Activated T-cell treated with anti-CD3 and anti-CD28 coated beads for 24 hours (primary cell): ENCODE results near the gene KCNQ1OT1.

ENCODE experiments used
- DNase-seq: peaks from one replicate; pipeline ENCODE4 v3.0.0-alpha.2; 2020; ENCODE audit warnings: low read depth

Gene KCNQ1OT1

DNA sequence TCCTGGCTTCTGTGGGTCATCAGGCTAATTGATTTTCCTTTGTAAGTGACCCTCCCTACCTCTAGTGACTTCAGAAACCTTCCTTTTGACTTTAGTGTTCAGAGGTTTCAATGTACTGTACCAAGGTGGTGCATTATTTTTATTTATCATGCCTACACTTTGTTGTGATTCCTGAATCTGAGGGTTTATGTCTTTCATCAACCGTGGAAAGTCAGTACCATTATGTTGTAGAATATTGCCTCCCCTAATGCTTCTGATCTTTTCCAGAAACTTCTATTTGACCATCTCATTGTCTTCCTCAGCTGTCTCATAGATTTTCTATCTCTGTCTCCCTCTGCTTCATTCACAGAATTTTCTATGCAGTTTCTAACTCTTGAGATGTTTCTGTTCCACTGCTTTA lies 105.5 kb downstream of the KCNQ1OT1 start:
- DNase-seq, result no peak

DNA sequence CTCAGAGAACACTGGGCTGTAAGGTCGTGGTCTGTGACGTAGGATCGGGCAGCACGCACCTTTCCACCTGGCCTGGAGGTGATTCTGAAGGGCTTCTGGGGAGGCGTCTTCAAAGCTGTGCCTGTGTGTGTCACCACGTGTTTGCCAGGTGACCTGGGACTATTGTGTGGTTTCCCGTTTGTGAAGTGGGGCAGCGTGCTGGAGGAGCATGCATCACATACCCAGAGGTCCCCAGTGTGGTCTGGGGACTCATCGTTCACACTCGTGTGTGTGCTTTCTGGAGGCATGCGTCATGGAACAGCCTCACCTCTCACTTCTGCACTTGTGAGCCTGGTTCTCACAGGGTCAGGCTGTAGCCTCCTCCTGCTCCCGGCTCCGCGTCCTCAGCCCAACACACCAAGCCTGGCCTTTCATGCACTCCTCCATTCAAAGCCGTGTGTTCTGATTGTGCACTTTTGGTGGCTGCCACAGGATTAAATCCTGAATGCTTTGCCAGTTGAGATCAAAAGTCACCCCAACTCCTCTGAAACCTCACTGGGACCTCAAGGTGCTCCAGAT lies 106.3 kb downstream of the KCNQ1OT1 start:
- DNase-seq, result no peak

DNA sequence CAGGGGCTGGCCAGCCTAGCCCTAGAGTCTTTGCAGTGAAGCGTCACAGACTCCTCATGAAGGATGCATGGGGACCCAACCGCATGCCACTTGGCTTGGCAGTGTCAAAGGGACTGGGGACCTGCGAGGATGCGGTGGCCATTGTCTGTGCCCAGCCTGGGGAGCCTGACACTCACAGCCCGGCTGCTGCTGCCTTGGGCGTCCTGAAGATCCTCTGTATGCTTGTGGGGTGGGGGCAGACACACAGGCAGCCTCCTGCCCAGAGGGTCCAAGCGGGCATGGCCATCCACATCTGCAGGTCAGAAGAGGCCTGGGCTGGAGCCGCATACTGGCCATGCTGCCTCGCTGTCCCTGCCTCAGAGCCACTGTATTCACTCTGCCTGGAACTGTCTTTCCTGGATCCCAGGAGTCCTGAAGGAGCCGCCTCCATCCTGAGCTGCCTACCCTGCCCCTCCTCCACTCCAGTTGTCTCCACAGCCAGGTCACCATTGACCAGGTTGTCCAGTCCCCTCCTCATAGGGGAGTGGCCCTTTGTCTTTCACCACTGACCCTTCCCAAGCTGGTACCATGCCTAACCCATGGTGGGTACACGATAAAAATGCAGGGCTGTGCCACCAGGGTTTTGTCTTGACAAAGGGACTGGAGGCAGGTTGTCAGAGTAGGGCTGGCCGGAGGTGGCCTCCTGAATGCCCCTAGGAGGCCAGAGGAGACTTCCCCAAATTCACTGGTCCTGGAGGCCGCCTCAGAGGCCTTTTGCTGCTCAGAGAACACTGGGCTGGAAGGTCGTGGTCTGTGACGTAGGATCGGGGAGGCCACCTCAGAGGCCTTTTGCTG lies 107.0 kb downstream of the KCNQ1OT1 start:
- no peak for DNase-seq

DNA sequence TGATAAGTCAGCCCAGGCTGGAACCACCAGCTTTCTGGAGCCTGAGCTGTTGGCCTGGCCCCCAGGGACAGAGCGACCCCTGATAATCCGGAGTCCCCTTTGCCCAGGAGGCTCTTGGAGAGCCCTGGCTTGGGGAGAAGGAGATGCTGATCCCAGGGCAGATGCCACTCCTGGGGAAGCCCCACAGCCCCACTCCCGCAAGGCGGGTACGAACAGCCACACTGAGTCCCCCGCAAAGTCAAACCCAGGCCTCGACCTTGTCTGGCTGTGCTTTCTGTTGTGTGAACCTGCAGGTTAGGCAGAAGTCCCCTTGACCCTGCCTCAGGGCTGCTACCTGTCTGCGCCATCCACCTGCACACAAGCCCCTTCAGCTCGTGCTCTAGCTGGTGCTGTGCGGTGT lies 108.0 kb downstream of the KCNQ1OT1 start:
- no peak for DNase-seq

DNA sequence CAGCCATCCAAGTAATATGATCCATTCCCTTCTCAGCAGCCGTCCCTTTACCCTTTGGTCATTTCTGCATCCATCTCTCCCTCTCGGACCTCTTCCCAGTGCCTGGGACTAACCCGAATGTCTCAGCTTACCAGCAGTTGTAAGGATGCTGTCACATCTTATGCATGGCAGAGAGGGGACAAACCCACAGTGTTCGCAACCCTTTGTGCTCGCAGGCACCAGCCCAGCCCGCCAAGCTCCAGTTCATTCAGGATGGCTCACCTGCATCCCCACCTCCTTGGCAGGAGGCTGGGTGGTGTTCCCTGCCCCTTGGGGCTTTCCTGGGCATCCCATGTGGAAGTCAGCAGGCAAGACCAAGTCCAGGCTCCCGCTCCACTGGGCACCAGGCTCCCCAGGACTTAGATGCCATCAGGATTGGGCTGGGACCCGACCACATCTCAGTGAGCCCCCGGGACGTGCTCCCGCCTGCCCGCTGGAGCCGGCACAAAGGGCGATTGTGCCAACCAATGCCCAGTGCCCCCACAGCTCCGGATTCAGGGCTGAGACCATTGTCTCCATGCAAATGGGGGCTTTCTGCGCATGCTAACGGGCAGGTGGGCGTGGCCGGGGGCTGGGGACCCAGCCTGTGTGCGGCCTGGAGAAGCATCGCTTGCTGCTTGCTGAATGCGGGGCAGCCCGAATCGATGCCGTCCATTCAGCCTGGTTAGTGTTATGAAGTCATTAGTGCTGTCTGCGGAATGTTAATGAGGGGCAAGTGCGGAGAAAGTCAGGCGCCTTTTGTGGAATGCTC lies 108.6 kb downstream of the KCNQ1OT1 start:
- no peak for DNase-seq

DNA sequence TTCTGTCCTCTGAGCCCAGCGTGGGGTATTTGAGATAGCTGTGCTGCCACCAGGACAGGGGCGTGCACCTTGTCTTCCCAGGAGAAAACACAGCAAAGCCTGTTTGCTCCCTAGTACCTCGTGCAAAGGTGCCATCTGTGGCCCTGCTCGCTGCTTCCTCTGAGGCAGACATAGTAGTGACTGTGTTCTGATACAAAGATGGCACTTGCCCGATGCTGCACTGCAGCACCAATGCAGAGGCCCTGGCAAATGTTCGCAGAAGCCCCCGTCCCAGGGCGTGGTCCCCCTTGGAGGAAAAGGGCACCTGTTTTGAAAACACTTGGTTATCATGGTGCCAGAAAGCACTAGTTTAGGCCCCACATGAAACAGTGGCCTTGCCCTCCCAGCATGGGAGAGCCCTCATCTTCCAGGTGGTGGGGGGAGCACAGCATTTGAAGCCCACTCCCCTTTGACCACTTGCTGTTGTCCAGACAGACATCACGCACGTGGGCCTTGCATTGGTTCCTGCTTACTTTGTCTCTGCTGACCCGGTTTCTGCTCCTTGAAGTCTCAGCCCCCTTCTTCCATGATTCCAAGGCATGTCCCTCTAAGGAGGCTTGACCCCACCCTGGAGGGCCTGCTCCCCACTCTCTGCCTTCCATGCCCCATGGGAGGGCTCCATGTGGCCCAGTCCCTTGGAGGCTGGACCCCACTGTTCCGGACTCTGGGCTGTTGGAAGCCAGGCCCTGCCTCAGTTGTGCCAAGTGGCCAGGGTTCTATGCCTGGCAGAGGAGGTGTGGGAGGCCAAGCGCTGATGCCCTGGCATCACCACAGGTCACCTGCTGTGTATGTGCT lies 109.4 kb downstream of the KCNQ1OT1 start:
- no peak for DNase-seq

DNA sequence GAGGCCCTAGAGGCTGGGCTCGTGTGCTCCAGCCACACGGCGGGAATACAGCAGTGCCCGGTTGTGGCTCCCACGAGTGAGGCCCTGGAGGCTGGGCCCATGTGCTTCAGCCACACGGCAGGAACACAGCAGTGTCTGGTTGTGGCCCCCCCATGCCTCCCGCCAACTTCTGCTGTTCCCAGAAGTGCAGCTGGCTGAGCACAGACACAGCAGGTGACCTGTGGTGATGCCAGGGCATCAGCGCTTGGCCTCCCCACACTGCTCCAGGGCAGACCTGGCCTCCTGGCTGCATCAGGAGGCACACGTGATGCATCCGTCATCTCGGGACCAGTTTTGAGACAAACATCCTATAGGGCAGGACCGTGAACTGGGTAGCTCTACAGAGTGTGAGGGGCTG lies 110.3 kb downstream of the KCNQ1OT1 start:
- DNase-seq, result no peak

DNA sequence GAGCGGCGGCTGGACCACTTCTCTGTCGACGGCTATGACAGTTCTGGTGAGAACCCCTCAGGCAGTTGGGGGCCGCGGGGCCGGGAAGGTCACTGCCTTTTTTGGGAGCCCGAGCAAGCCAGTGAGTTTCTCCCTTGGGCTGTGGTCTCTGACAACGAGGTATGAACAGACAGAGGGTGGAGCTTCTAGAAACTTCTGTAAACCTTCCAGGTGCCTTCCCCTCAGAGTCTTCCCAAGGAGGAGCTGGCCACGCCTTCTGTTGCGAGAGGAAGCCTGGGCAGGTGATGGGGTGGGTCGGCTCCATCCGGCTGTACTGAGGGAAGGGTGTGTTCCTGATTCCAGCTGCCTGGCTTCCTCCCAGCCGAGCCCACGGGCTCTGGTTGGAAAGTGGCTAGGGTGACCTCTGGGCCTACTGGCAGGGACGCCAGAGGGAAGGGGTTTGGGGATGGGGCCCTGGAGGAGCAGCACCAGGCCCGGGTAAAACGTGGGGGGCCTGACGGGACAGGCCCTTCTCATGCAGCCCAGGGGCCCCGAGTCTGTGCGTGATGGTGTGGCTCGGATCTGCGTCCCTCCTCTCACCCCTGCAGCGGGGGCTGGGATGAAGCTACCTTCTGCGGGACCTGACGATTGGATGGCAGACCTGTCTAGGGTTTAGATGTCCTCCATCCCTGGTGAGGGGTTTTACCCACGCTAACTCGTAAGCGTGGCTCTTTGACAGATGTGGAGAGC lies 110.8 kb downstream of the KCNQ1OT1 start:
- DNase-seq, result no peak

DNA sequence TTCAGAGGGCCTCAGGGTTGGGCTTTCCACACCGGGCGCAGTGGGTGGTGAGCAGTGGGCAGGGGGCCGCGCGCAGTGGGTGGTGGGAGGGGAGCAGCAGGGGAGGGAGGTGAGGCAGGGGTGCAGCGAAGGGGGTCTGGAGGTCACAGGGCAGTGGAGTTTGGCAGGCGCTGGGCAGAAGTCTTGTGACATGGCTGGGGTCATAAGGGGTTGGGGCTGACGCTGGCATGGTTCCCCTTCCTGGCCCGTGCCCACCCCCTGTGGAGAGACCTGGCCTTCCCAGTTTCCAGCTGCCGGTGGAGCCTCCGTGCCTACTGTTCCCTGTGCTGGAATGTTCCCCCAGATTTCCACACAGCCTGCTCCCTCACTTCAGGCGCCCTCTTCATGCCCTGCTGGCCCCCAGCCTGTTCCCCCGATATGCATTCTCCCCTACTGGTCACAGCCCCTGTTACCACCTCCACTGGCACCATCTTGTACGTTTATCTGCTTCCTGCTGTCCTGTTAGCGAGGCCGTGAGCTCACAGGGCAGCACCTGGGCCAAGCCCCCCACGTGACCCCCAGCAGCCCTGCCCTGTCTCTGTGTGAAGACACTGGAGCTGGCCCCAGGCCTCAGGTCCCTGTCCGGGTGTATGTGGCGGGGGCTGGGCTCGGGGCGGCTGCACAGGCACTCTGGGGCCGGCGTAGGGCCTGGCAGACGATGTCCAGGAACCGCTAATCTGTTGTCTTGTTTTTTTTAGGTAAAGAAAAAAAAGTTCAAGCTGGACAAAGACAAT lies 111.6 kb downstream of the KCNQ1OT1 start:
- no peak for DNase-seq

DNA sequence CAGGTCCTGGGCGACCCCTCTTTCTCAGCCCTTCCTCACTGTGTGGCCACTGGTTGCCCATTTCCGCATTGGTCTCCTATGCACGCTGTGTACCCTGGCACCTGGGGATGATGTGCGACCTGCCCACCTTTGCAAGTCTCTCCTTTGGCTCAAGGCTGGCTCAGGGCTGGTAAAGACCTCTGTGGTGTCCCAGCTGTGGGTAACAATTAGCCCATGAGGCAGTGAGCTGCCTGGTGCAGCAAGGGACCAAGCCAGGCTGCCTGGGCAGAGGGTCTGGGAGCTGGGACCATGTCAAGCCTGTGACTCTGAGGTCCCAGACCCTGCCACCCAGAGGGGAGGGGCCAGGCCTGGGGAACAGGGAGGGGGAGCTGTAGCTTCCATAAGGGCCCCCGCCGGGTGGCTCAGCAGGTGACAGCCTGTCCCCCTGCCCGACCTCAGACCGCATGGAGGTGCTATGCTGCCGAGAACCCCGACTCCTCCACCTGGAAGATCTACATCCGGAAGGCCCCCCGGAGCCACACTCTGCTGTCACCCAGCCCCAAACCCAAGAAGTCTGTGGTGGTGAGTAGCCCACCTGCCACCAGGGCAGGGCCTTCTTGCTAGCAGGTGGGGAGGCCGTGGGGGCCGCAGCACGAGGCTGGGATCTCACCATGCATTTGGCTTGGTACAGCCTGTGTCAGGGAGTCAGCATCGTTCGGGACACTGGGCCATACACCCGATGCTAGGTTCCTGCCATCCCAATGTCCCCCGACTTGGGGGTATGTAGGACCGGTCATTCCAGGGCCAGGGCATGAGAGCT lies 112.5 kb downstream of the KCNQ1OT1 start:
- no peak for DNase-seq

DNA sequence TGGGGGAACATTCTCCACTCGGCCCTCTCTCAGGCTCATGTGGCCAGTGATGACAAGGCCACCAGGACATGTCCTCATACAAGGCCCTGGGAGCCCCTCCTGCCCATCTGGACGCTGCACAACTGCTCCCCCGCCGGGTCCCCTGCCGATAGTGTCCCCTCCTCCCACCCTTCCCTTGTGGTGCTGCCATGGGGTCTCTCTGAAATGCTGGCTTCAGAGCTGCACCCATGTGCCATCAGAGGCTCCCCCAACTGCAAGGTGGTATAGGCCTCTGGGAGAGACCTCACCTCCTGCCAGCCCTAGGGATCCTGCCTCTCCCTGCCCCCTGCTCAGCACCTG lies 113.0 kb downstream of the KCNQ1OT1 start:
- no peak for DNase-seq

DNA sequence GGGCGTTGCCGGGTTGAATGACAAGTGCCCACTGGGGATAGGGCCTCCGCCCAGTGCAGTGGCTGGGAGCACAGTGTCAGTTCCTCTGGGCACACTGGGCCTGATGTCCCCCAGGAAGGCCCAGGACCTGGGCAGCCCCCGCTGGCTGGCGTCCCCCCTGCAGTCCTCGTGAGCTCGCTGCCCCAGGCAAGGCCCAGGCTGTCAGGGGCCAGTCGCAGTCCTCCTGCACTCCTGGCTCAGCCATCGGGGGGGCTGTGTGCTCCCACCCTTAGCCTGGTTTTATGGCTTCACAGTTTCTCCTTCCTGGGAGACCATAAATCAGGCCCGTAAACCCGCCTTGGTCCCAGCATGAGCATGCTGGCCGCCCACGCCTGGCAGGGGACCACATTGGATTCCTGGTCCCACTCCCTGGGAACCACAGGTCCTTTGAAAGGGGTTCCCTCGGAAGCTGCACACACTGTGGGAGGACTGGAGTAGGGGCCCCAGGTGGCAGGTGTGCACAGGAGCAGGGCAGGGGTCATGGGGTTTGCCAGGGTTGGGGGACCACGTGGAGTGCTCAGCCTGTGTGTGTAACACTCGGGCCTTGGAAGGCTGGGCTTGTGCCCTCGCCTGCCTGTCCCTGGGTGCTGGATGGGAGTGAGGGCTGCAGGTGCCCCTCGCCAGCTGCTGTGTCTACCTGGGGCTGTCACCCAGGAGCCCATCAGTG lies 113.6 kb downstream of the KCNQ1OT1 start:
- DNase-seq, result no peak

DNA sequence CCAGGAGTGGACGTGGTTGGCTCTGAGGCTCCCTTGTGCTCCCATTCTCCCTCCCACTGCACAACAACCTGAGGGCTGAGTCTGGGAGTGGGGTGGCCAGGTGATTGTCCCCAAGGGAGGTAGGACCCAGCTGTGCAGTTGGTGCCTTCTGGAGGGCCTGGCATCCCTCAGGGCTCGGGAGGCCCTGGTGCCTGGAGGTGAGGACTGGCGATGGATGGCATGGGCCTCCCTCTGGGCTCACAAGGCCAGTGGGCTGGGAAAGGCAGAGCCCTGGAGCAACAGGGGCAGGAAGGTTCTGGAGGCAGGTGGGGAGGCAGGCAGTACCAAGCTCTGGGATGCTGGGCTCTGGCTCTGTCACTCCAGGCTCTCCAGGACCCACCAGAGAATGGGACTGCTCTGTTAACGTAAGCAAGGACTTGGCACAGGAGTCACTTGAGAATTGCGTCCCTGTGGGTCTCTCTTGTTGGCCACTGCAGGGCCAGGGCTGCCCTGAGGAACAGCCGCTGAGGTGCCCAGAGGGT lies 114.2 kb downstream of the KCNQ1OT1 start:
- no peak for DNase-seq

DNA sequence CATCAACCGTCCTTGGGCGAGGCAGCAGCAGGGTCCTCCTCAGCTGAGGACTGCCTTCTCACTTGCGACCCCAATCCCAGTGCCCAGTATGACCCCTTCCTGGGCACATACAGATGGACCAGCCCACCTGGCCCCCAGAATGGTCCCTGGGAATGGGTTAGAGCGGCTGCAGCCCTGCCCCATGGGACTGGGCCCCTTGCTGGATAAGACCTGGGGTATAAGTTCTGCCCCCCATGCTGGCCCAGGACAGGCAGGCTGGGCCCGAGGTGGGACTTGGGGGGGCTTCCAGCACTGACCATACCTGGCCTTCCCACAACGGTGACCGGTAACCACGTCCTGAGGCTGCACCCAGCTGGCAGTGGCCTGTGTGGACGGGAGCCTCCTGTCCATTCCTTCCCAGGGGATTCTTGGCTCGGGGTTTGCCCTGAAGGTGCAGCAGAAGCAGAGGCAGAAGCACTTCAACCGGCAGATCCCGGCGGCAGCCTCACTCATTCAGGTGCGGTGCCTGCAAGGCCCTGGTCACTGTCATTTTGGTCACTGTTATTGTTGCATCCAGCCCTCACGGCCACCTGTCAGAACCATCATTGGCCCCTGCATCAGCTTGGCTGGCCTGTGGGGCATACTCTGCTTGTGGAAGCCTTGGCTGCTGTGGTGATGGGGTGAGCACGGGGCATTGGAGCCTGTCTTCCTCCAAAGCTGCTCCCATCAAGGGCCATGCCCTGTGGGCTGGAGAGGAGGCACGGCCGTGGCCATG lies 114.8 kb downstream of the KCNQ1OT1 start:
- no peak for DNase-seq

DNA sequence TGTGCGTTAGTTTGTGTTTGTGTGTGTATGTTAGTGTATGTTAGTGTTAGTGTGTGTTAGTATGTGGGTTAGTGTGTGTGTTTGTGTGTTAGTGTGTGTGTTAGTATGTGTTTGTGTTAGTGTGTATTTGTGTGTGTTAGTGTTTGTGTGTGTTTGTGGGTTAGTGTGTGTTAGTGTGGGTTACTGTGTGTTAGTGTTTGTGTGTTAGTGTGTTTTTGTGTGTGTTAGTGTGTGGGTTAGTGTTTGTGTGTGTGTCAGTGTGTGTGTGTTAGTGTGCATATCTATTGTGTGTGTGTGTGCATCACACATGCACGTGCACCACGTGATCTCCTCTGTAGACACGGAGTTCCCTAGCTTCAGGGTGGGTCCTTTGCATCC lies 115.4 kb downstream of the KCNQ1OT1 start:
- DNase-seq, result no peak

DNA sequence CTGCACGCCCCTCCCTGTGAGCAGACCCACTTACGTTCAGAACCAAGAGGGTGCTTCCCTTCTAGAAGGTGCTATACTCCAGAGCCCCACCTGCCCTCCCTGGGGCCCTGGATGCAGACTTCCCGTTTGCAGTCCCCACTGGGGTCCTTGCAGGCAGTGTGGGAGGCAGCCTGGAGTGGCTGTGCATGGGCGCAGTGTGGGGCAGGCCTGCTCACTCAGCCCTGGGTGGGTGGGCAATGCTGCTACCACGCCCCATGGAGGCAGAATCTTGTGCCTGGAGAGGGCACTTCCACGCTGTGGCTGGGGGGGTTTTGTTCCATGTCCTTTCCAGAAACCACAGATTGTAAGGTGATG lies 116.2 kb downstream of the KCNQ1OT1 start:
- no peak for DNase-seq

DNA sequence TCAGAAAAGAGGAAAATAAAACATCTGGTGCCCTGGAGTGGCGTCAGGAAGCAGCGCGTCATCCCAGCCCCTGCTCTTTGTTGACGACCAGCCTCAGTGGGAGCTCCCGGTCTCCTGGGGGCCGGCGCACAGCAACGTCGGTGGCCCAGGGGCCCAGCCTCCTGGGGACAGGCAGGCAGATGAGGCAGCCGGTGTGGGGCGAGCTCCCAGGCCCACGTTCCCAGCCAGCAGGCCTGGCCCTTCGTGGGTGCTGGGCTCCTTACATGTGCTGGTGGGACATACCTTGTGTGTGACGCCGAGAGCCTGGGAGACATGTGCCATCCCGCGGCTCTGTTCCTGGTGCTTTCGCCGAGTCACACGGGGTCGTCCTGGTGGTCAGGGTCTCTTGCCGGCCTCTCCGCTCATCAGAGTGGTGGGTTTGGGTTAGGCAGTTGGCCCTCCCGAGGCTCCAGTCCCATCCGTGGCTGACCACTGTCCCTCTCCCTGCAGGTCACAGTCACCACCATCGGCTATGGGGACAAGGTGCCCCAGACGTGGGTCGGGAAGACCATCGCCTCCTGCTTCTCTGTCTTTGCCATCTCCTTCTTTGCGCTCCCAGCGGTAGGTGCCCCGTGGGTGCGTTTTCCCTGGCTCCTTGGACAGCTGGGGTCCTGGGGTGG lies 116.7 kb downstream of the KCNQ1OT1 start:
- DNase-seq, result no peak

DNA sequence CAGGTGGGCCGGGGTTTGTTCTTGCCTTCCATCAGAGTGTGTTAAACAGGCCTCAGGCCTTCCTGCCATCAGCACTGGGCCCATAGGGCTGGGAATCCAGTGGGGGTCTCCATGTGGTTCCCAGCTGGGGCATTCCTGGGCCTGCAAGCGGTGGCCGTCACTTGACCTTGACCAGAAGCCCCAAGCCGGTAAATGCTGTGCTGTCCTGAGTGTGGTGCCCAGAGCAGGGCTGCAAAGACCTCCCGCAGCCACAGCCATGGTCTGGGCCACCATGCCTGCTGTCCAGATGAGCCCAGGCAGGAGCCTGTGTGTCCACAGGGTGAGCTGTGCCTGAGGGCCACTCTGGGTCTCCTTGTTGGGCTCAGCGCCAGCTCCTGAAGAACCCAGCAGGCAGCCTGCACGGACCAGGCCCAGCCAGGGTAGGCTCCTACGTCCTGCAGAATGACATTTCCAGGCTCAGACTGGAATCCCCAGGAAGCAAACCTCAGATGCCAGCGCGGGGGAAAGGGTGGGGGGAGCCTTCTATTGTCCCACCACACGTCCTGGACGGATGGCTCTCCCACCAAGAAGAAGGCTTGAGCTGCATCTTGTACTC lies 117.3 kb downstream of the KCNQ1OT1 start:
- DNase-seq, result no peak
